NCI-H1105 (cell line): ENCODE measurements around the gene BMP6.

Source experiments
- DNase-seq: peaks from one replicate; lab custom pipeline; 2025; lab: John Stamatoyannopoulos, UW

BMP6 gene

GRCh38 chr6:7905416-7905815 is 179.5 kb downstream of the BMP6 start:
- DNase-seq: no peak

- DNase-seq: no peak
Observed at GRCh38 chr6:7906741-7907140, 180.8 kb downstream of the BMP6 start.

GRCh38 chr6:7907159-7907558 is 181.3 kb downstream of the BMP6 start:
- DNase-seq: no peak

- no peak for DNase-seq
Observed at GRCh38 chr6:7909323-7910276, 183.7 kb downstream of the BMP6 start.

- no peak for DNase-seq
Observed at GRCh38 chr6:7910298-7910653, 184.4 kb downstream of the BMP6 start.

GRCh38 chr6:7910654-7911344 is 184.9 kb downstream of the BMP6 start, which contains the start of gene TXNDC5:
TXNDC5 (minus strand) TSS chr6:7910788; CDS start chr6:7910776, 12 bp downstream.
- DNase-seq: peak; percentile 56

GRCh38 chr6:7911345-7911725 is 185.4 kb downstream of the BMP6 start:
- no peak for DNase-seq

GRCh38 chr6:7912024-7912423 is 186.1 kb downstream of the BMP6 start:
- no peak for DNase-seq

- no peak for DNase-seq
Observed at GRCh38 chr6:7912736-7913517, 187.0 kb downstream of the BMP6 start.

GRCh38 chr6:7914311-7914710 is 188.4 kb downstream of the BMP6 start:
- DNase-seq: no peak

- DNase-seq: no peak
Observed at GRCh38 chr6:7914991-7915789, 189.3 kb downstream of the BMP6 start.

GRCh38 chr6:7916959-7917358 is 191.1 kb downstream of the BMP6 start:
- DNase-seq: no peak

- DNase-seq: no peak
Observed at GRCh38 chr6:7917729-7918128, 191.8 kb downstream of the BMP6 start.

- DNase-seq: no peak
Observed at GRCh38 chr6:7918403-7918802, 192.5 kb downstream of the BMP6 start.

- no peak for DNase-seq
Observed at GRCh38 chr6:7919871-7920270, 194.0 kb downstream of the BMP6 start.

- no peak for DNase-seq
Observed at GRCh38 chr6:7920425-7920824, 194.5 kb downstream of the BMP6 start.

GRCh38 chr6:7921046-7921445 is 195.1 kb downstream of the BMP6 start:
- no peak for DNase-seq

- DNase-seq: no peak
Observed at GRCh38 chr6:7921632-7922092, 195.8 kb downstream of the BMP6 start.

GRCh38 chr6:7922596-7922995 is 196.7 kb downstream of the BMP6 start:
- no peak for DNase-seq

- no peak for DNase-seq
Observed at GRCh38 chr6:7924867-7925266, 199.0 kb downstream of the BMP6 start.
